HG02642 (cell line): ENCODE data around the gene RTN4RL2.
"Not testable (repeated sequence)": the region's sequence is repeated elsewhere in the genome, so short reads cannot be mapped to it uniquely, and the experiment has no call there.

Experiments used
- ATAC-seq: cut with Tn5 transposase; IDR thresholded peaks from one replicate; pipeline ENCODE4 v1.9.1; 2021; ENCODE audit warnings: mild to moderate bottlenecking; ENCODE audit not compliant: unreplicated experiment, poor library complexity

Gene RTN4RL2

GRCh38 chr11:57432149-57432561, 28.2 kb upstream of the RTN4RL2 start:
- ATAC-seq, result no peak

- ATAC-seq, result no peak
Measured at GRCh38 chr11:57432714-57433163, 27.6 kb upstream of the RTN4RL2 start.

DNA sequence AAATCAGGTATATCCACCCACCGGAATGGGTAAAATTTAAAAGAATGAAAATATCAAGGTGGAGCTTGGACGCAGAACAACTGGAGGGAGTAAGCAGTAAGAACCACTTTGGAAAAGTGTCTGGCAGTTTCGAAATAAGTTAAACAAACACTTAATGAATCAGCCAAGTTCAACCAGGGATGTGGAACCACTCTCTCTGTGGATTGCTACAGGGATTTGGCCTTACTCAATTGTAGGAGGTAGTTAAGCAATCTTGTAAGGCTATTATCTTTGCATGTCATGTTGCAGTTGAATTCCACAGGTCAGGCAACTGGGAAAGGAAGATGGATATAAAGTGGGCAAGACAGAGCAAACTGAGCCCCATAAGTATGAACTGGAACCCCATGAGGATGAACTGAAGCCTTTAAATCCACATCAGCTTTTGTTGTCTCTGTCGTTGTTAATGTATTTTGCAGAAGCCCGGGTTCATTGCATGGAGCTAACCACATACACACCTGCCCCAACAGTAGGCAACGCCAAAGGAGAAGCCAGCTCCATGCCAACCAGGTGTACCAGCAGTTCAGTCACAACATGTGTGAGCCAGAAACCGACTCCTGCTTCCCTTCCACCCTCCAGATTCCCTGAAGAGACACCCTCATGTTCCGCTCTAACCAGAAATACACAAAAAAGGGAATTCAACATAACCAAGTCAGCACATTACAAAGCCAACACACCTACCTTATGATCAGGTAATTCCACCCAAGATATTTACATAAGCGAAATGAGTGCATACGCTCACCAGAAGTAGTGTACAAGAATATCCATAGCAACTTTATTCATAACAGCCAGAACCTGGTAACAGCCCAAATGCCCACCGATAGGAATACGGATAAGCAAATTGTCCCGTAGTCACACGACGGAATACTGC, 25.4 kb upstream of the RTN4RL2 start:
- ATAC-seq, result no peak

- no peak for ATAC-seq
Measured at GRCh38 chr11:57436031-57436430, 24.3 kb upstream of the RTN4RL2 start.

GRCh38 chr11:57438345-57439285, 21.7 kb upstream of the RTN4RL2 start:
- no peak for ATAC-seq

DNA sequence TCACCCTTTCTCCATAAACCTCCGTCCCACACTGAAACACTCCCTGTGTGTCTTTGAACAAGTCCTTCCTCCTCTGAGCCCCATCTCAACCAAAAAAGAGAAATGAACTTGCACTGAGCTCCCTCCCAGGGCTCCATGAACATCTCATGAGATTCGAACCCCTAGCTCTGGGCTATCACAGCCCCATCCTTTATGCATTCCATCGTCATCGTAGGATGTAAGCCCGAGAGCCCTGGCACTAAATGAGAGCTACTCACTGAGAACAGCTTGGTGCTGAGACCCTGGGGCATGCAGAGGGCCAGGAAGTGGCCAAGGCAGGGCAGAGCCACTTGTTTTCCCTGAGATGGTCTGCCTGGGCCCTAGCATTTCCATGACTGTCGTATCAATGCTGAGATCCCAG, 20.5 kb upstream of the RTN4RL2 start:
- no peak for ATAC-seq

DNA sequence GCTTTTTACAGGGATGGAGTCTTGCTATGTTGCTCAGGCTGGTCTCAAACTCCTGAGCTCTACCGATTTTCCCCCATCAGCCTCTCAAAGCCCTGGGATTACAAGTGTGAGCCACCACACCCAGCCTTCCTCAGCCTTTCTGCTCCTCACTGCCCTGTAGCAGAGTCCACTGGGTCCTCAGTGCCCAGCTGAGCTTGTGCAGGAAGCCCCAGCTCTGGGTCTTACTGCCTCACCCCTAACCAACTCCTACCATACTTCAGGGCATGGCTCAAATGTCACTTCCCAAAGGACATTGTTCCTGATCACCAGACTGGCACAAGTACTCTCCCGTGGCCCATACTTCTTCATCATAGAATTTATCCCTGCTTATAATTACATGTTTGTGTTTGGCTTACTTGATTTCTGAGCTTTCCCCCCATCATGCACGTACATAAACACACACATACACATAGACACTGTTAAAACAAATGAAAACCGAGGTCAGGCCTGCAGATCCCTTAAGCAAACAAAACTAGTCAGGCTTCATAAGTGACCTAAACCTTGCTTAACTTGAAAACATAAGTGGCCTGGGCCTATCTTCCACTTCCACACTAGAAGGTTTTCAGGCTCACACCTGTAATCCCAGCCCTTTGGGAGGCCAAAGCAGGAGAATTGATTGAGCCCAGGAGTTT, 19.4 kb upstream of the RTN4RL2 start:
- ATAC-seq, result no peak

DNA sequence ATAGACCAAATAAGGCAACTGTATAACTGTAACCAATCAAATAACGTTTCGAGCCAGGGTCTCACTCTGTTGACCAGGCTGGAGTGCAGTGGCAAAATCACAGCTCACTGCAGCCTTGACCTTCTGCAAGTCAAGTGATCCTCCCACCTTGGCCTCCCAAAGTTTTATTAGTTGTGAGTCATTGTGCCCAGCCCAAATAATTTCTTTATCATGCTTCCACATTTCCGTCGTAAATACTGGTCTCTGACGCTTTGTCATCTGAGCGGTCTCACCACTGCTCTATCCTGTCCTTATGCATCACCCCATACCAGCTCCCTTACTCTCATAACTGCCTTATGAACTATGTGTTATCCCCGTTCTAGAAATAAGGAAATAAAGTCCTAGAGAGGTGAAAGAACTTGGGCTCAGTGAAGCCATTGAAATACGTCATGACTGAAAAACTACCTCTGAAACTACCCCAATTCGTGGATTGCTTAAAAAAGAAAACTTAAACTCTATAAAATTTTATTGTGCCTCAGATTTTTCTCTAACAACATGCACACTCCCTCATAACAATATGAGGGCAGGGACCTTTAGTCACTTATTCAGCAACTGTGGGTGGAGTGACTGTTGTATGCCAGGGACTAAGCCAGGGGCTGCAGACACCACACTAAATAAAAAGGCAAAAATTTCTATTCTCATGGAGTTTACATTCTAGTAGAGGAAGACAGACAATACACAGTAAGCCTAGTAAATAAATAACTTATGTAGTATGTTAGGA, 15.8 kb upstream of the RTN4RL2 start:
- no peak for ATAC-seq

- not testable (repeated sequence) for ATAC-seq
Measured at GRCh38 chr11:57445122-57445394, 15.3 kb upstream of the RTN4RL2 start.

DNA sequence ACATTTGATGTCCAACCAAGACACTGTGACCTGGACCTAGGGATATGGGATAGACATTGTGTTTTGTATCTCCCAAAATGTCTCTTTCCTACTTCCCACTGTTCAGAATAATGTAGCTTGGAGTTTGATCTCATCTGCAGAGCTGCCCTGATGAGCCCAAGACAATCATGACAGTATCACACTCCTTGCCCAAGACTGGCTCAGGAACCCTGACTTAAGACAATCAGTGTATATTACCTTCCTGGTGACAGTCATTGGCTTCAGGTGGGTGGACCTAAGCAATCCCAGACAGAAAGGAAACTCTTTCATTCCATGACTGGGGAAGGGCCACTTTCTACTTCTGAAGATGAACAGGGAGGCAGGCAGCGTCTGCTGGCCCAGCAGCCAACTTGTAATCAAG, 14.3 kb upstream of the RTN4RL2 start:
- ATAC-seq, result no peak

DNA sequence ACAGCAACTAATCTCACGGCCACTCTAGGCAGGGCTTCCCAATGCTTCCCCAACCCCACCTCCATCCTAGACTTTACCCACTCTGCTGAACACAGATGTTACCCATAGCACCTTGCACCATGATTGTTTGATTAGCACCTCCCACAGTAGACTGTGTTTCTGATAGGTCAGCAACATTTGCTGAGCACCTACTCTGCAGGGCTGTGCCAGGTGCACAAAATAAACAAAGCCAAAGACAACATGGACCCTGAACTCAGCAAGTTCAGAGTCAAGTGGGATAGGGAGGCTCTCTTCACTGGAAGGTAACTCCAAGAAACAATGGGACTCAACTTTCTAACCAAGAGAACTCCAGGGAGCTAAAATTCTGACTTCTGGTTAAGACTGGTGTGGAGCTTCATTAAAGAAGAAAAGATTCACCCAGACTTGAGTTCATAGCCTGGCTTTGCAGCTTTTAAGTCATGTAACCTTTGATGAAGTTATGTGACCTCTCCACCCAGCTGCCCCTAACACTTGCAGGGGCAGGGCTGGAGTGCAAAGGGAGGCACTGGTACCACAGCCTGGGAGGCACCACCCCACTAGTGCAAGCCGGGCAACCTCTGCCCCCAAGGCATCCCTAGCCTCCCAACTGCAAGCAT, 6.7 kb upstream of the RTN4RL2 start:
- ATAC-seq, result no peak

GRCh38 chr11:57456960-57457642, 3.2 kb upstream of the RTN4RL2 start:
- peak; percentile 72 for ATAC-seq

- peak; percentile 31 for ATAC-seq
Measured at GRCh38 chr11:57457643-57458023, 2.7 kb upstream of the RTN4RL2 start.

DNA sequence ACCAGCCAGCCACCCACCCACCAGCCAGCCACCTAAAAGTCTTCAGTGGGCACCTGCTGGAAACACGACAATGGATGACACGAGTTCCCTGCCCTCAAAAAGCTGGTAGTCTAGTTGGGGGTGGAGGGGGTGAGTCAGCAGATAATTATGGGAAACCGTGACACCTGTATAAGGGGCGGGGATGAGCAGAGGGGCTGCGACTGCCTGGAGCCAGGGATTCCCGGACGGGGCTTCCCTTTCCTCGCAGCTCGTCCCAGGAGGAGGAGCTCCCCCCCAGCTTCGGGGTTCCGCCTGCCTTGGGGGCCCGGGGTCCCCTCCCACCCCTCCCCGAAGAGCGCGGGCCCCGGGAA, 2.3 kb upstream of the RTN4RL2 start:
- ATAC-seq, result no peak

- ATAC-seq, result no peak
Measured at GRCh38 chr11:57458410-57459163, 1.7 kb upstream of the RTN4RL2 start.

- ATAC-seq, result no peak
Measured at GRCh38 chr11:57459164-57460021, 935 bp upstream of the RTN4RL2 start.
